Measurements from ENCODE around the gene MACROD2. TPM values are rescaled to one million over a fixed set of nuclear protein-coding genes. Genes with fewer than 3 reads are reported as not detected.
A peak's percentile ranks its signal among the peaks of the same experiment; 100 is the strongest.

MACROD2 gene
- total and polyA plus RNA-seq, 9 donors = 2.0 to 4.9 (median 3.1) TPM

DNA sequence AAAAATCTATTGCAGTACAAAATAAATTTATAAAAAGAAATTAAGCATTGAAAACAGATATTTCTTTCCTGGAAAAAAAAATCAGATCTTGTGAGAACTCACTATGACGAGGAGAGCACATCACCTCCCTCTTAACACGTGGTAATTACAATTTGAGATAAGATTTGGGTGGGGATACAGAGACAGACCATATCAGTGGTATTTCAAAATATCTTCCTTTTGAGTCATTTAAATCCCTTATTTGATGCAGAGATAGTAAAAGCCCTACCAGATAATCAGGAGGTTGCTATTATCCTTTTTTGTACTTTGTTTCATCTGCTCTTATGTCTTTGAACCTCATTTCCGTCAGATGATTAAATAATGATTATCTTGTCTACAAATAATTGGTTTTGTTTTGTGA is 1777.5 kb downstream of the MACROD2 start:
- no peaks in the 10 kb centered on the region for H3K9me3 ChIP-seq (replicated peaks; ENCODE audit: control insufficient read depth, low read depth, low read length)
- H3K4me3 ChIP-seq (ENCODE audit: low read length) = no peak overlapping the region
- WGBS (ENCODE audit: insufficient coverage) = no CpG with 5 or more reads among the region's 3 CpGs
- H3K27me3 ChIP-seq (ENCODE audit: control insufficient read depth, insufficient read depth, low read length) = no peaks in the 10 kb centered on the region
- H3K4me1 ChIP-seq (ENCODE audit: control insufficient read depth, insufficient read depth, low read length) = no peaks in the 10 kb centered on the region
- no peak overlapping the region for H3K27ac ChIP-seq (ENCODE audit: low read length)
- no peaks in the 10 kb centered on the region for H3K36me3 ChIP-seq (ENCODE audit: control insufficient read depth, insufficient read depth, low read length)
- no peak for DNase-seq

DNA sequence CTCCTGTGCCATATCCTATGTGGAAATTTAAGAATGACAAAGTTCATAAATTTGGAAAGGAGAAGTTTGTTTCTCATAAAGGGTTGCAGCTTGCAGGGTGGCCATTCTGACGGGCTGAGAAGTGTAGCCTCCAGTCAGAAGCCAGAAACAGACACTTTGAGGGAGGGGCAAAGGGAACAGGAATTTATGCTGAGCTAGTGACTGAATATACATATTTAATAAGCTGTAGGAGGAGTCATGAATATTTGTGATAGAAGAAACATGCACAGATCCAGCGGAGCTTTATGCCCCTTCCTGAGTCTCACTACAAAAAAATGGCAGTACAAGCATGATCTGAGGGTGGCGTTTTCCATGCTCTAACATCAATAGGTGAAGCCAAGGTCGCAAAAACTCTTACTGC is 1779.6 kb downstream of the MACROD2 start:
- DNase-seq = no peak
- Histone ChIP-seq H3K4me1 (ENCODE audit: control insufficient read depth, insufficient read depth, low read length) (no peaks in the 10 kb centered on the region), H3K27me3 (ENCODE audit: control insufficient read depth, insufficient read depth, low read length) (no peaks in the 10 kb centered on the region), H3K36me3 (ENCODE audit: control insufficient read depth, insufficient read depth, low read length) (no peaks in the 10 kb centered on the region), H3K27ac (ENCODE audit: low read length) (no peak overlapping the region), H3K9me3 (replicated peaks; ENCODE audit: control insufficient read depth, low read depth, low read length) (no peaks in the 10 kb centered on the region), H3K4me3 (ENCODE audit: low read length) (no peak overlapping the region)
- 90% methylated on average over 2 of the region's 4 CpGs for WGBS (ENCODE audit: insufficient coverage)

DNA sequence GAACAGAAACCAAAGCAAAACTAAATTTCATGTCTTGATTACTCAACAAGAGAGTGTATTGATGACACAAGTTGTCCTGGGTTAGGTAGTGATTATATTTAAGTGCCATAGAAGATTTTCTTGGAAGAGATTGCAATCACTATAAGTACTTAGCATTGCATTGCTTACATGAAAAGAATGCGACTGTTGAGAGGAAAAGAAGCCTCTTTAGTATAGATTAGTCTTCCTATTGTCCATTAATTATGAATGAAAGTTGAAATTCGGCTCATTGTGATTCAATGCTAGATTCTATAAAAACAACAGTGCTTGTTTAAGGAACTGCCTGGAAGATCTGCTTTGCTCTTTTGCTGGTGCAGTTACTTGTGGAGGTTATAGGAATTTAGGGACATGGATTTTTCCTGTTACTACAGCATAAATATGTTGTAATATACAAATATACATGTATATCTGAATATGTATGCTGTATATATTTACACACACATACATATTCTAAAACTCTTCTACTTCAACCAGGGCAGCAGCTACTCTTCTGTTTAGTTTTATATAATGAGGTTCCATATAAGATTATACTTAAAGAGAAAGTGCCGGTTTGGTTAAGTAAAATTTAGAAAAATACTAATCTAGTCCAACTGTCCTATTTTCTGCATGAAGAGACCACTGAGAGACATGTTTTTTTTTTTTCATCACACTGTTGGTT is 1781.6 kb downstream of the MACROD2 start:
- Histone ChIP-seq H3K9me3 (replicated peaks; ENCODE audit: control insufficient read depth, low read depth, low read length) (no peaks in the 10 kb centered on the region), H3K27me3 (ENCODE audit: control insufficient read depth, insufficient read depth, low read length) (no peaks in the 10 kb centered on the region), H3K36me3 (ENCODE audit: control insufficient read depth, insufficient read depth, low read length) (no peaks in the 10 kb centered on the region), H3K4me3 (ENCODE audit: low read length) (no peak overlapping the region), H3K4me1 (ENCODE audit: control insufficient read depth, insufficient read depth, low read length) (no peaks in the 10 kb centered on the region), H3K27ac (ENCODE audit: low read length) (no peak overlapping the region)
- WGBS (ENCODE audit: insufficient coverage) = no CpG with 5 or more reads among the region's 3 CpGs
- DNase-seq = no peak

GRCh38 chr20:15784020-15784419 is 1788.7 kb downstream of the MACROD2 start:
- no CpG with 5 or more reads among the region's 3 CpGs for WGBS (ENCODE audit: insufficient coverage)
- DNase-seq = no peak

DNA sequence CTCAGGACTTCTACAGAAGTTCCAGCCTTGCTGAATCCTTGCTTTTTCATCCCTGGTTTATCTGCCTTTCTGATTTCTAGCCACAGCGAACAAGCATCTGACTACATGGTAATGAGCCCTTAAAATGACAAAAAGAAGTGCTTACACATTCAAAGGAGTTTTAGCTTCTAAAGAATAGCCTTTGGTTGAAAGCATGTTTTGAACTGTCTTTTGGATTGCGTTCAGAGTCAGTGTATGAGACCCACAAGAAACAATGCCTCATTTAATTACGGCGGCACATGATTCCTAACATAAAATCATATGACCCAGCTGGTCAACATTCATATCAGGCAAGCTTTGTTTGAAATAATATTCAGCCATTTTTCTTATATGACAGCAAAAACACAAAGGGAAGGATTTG is 1793.8 kb downstream of the MACROD2 start:
- no peak overlapping the region for H3K4me3 ChIP-seq (ENCODE audit: low read length)

More at GRCh38 chr20:15784020-15784419, 1788.7 kb downstream of the MACROD2 start:
- no peaks in the 10 kb centered on the region for H3K4me1 ChIP-seq (ENCODE audit: control insufficient read depth, insufficient read depth, low read length)
- H3K27me3 ChIP-seq (ENCODE audit: control insufficient read depth, insufficient read depth, low read length) = no peaks in the 10 kb centered on the region
- no peaks in the 10 kb centered on the region for H3K9me3 ChIP-seq (replicated peaks; ENCODE audit: control insufficient read depth, low read depth, low read length)
- no peaks in the 10 kb centered on the region for H3K36me3 ChIP-seq (ENCODE audit: control insufficient read depth, insufficient read depth, low read length)
- H3K27ac ChIP-seq (ENCODE audit: low read length) = no peak overlapping the region
- no peak overlapping the region for H3K4me3 ChIP-seq (ENCODE audit: low read length)

GRCh38 chr20:15792855-15793254 is 1797.5 kb downstream of the MACROD2 start:
- no peak for DNase-seq
- H3K9me3 ChIP-seq (replicated peaks; ENCODE audit: control insufficient read depth, low read depth, low read length) = no peaks in the 10 kb centered on the region
- WGBS (ENCODE audit: insufficient coverage) = 90% methylated on average over 3 of the region's 7 CpGs
- no peak overlapping the region for H3K4me3 ChIP-seq (ENCODE audit: low read length)
- H3K27ac ChIP-seq (ENCODE audit: low read length) = no peak overlapping the region
- no peaks in the 10 kb centered on the region for H3K4me1 ChIP-seq (ENCODE audit: control insufficient read depth, insufficient read depth, low read length)
- H3K36me3 ChIP-seq (ENCODE audit: control insufficient read depth, insufficient read depth, low read length) = no peaks in the 10 kb centered on the region
- no peaks in the 10 kb centered on the region for H3K27me3 ChIP-seq (ENCODE audit: control insufficient read depth, insufficient read depth, low read length)

More for the DNA sequence above, 1793.8 kb downstream of the MACROD2 start:
- DNase-seq = peak; percentile 5
- H3K4me1 ChIP-seq (ENCODE audit: control insufficient read depth, insufficient read depth, low read length) = no peaks in the 10 kb centered on the region
- H3K27ac ChIP-seq (ENCODE audit: low read length) = no peak overlapping the region
- H3K36me3 ChIP-seq (ENCODE audit: control insufficient read depth, insufficient read depth, low read length) = no peaks in the 10 kb centered on the region
- no peaks in the 10 kb centered on the region for H3K9me3 ChIP-seq (replicated peaks; ENCODE audit: control insufficient read depth, low read depth, low read length)
- WGBS (ENCODE audit: insufficient coverage) = 49% methylated on average over 2 of the region's 4 CpGs
- H3K27me3 ChIP-seq (ENCODE audit: control insufficient read depth, insufficient read depth, low read length) = no peaks in the 10 kb centered on the region

- Histone ChIP-seq H3K9me3 (replicated peaks; ENCODE audit: control insufficient read depth, low read depth, low read length) (no peaks in the 10 kb centered on the region), H3K27me3 (ENCODE audit: control insufficient read depth, insufficient read depth, low read length) (no peaks in the 10 kb centered on the region), H3K27ac (ENCODE audit: low read length) (no peak overlapping the region), H3K36me3 (ENCODE audit: control insufficient read depth, insufficient read depth, low read length) (no peaks in the 10 kb centered on the region), H3K4me3 (ENCODE audit: low read length) (no peak overlapping the region), H3K4me1 (ENCODE audit: control insufficient read depth, insufficient read depth, low read length) (no peaks in the 10 kb centered on the region)
- no peak for DNase-seq
- 89% methylated on average over 1 of the region's 5 CpGs for WGBS (ENCODE audit: insufficient coverage)
These were observed 1799.1 kb downstream of the MACROD2 start for GRCh38 chr20:15794409-15794808.

GRCh38 chr20:15795305-15796019 is 1800.1 kb downstream of the MACROD2 start:
- no peak overlapping the region for H3K27ac ChIP-seq (ENCODE audit: low read length)
- DNase-seq = no peak
- 91% methylated on average over 4 of the region's 10 CpGs for WGBS (ENCODE audit: insufficient coverage)
- no peaks in the 10 kb centered on the region for H3K4me1 ChIP-seq (ENCODE audit: control insufficient read depth, insufficient read depth, low read length)
- H3K27me3 ChIP-seq (ENCODE audit: control insufficient read depth, insufficient read depth, low read length) = no peaks in the 10 kb centered on the region
- no peak overlapping the region for H3K4me3 ChIP-seq (ENCODE audit: low read length)
- no peaks in the 10 kb centered on the region for H3K9me3 ChIP-seq (replicated peaks; ENCODE audit: control insufficient read depth, low read depth, low read length)
- H3K36me3 ChIP-seq (ENCODE audit: control insufficient read depth, insufficient read depth, low read length) = no peaks in the 10 kb centered on the region

GRCh38 chr20:15799871-15800270 is 1804.6 kb downstream of the MACROD2 start:
- H3K27me3 ChIP-seq (ENCODE audit: control insufficient read depth, insufficient read depth, low read length) = no peaks in the 10 kb centered on the region
- H3K27ac ChIP-seq (ENCODE audit: low read length) = no peak overlapping the region
- no peak overlapping the region for H3K4me3 ChIP-seq (ENCODE audit: low read length)
- H3K9me3 ChIP-seq (replicated peaks; ENCODE audit: control insufficient read depth, low read depth, low read length) = no peaks in the 10 kb centered on the region
- H3K36me3 ChIP-seq (ENCODE audit: control insufficient read depth, insufficient read depth, low read length) = no peaks in the 10 kb centered on the region
- no peak for DNase-seq
- no peaks in the 10 kb centered on the region for H3K4me1 ChIP-seq (ENCODE audit: control insufficient read depth, insufficient read depth, low read length)
- WGBS (ENCODE audit: insufficient coverage) = no CpG with 5 or more reads among the region's 2 CpGs

GRCh38 chr20:15802020-15802419 is 1806.7 kb downstream of the MACROD2 start:
- H3K27ac ChIP-seq (ENCODE audit: low read length) = no peak overlapping the region
- H3K4me3 ChIP-seq (ENCODE audit: low read length) = no peak overlapping the region
- H3K4me1 ChIP-seq (ENCODE audit: control insufficient read depth, insufficient read depth, low read length) = no peaks in the 10 kb centered on the region
- H3K27me3 ChIP-seq (ENCODE audit: control insufficient read depth, insufficient read depth, low read length) = no peaks in the 10 kb centered on the region
- WGBS (ENCODE audit: insufficient coverage) = no CpG with 5 or more reads among the region's 1 CpG
- H3K9me3 ChIP-seq (replicated peaks; ENCODE audit: control insufficient read depth, low read depth, low read length) = no peaks in the 10 kb centered on the region
- H3K36me3 ChIP-seq (ENCODE audit: control insufficient read depth, insufficient read depth, low read length) = no peaks in the 10 kb centered on the region
- DNase-seq = peak; percentile 23
